Gastroesophageal sphincter (tissue), 3 donors: ENCODE results near the gene CLCA1.

Experiments
- POLR2A ChIP-seq, 2 donors: fragments of 450-650 bp; IDR thresholded peaks; one replicate each; pipeline ENCODE4 v1.6.1; 2017; ENCODE audit warnings: antibody characterized with exemption in 2 of 2, mild to moderate bottlenecking in 2 of 2, moderate library complexity in 1 of 2
- TF ChIP-seq, protein P1 (sequence below), 4 experiments: fragments of 200-600 bp in 2 of 4; fragments of 450-650 bp in 2 of 4; sonication (generic) in 1 of 4; IDR thresholded peaks; one replicate each; pipeline ENCODE4 v1.5.1; 2017 to 2019; ENCODE audit warnings: antibody characterized with exemption in 4 of 4, mild to moderate bottlenecking in 2 of 4, moderate library complexity in 2 of 4

DNA sequence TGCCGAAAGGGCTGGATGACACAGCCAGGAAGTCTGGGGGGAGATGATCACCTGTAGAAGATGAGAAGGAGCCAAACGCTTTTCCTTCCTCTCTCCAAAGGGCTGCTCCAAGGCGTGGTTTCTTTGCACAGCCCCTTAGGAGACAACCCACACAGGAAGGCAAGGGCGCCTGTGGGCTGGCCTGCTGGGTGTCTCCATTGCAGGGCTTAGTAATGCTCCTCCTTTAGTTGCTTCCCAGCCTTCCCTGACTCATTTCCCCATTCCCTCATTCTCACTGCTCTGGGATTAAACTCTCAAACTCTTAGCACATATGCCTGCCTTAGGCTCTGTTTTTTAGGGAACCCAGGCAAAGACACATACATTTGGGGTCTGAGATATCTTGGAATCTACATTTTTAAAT lies 1.7 kb upstream of the CLCA1 start:
- no peak for TF ChIP-seq POLR2A (IDR thresholded peaks at IDR 0.05)
- TF ChIP-seq, protein P1, sequence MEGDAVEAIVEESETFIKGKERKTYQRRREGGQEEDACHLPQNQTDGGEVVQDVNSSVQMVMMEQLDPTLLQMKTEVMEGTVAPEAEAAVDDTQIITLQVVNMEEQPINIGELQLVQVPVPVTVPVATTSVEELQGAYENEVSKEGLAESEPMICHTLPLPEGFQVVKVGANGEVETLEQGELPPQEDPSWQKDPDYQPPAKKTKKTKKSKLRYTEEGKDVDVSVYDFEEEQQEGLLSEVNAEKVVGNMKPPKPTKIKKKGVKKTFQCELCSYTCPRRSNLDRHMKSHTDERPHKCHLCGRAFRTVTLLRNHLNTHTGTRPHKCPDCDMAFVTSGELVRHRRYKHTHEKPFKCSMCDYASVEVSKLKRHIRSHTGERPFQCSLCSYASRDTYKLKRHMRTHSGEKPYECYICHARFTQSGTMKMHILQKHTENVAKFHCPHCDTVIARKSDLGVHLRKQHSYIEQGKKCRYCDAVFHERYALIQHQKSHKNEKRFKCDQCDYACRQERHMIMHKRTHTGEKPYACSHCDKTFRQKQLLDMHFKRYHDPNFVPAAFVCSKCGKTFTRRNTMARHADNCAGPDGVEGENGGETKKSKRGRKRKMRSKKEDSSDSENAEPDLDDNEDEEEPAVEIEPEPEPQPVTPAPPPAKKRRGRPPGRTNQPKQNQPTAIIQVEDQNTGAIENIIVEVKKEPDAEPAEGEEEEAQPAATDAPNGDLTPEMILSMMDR (IDR thresholded peaks at IDR 0.05): no peak
